ENCODE data around the gene B3GALNT2. TPM values are rescaled to one million over a fixed set of nuclear protein-coding genes. Genes with fewer than 3 reads are reported as not detected.
"Not testable (repeated sequence)": the region's sequence is repeated elsewhere in the genome, so short reads cannot be mapped to it uniquely, and the experiment has no call there.

The B3GALNT2 gene
- 10 to 100 TPM; 14.6 to 15.7 TPM for total RNA-seq

DNA sequence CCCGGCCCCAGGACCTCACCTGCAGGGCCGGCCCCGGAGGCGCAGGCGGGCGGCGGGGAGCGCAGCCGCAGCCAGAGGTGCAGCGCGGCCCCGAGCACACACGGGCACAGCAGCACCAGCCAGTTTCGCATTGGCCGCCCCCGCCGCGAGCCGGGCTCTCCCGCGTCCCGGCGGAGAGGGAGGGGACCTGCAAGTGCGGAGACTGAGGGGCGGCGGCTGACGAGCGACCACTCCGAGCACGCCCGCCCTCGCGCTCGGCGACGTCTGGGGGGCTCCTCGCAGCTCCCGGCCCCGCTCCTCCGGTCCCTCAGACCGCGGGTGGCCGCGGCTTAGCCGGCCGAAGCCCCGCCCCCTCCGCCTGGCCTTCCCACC is at the start of gene B3GALNT2:
Gene B3GALNT2 (minus strand): TSS at position 331 of the 372 bp plus-strand sequence. CDS start 200 bp downstream, at position 131.
- Mint-ChIP-seq H3K9me3 (no peaks in the 10 kb centered on the region), H3K36me3 (peaks cover 3% of the 10 kb centered on the region), H3K4me3 (peak within 1 kb of the TSS; percentile 95), H3K4me1 (peaks cover 26% of the 10 kb centered on the region), H3K27ac (peak within 1 kb of the TSS; percentile 98), H3K27me3 (peaks cover 4% of the 10 kb centered on the region)
- DNase-seq: no peak

DNA sequence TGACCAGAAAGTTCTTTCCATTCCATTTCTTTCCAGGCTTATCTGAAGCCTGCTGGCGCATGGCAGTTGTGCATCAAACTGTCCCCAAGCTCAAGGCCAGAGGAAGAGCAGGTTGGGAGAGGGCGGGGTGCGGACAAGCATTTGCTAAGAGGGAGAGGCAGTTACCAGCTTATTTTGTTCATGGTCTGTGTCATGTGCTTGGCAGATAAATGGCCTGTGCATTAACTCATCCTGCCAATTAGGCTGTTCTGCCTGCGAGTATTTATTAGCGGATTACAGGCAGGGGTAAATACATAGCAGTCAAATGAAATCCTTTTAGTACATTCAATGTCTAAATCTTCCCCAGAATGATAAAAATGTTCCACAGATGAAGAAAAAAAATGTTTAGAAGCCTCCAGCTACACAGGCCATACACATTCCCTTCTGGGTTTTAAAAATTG is 48.9 kb upstream of the B3GALNT2 start:
- Mint-ChIP-seq H3K4me3 (no peak overlapping the region), H3K27ac (no peak overlapping the region), H3K36me3 (no peaks in the 10 kb centered on the region), H3K27me3 (no peaks in the 10 kb centered on the region), H3K4me1 (no peaks in the 10 kb centered on the region), H3K9me3 (no peaks in the 10 kb centered on the region)
- no peak for DNase-seq

DNA sequence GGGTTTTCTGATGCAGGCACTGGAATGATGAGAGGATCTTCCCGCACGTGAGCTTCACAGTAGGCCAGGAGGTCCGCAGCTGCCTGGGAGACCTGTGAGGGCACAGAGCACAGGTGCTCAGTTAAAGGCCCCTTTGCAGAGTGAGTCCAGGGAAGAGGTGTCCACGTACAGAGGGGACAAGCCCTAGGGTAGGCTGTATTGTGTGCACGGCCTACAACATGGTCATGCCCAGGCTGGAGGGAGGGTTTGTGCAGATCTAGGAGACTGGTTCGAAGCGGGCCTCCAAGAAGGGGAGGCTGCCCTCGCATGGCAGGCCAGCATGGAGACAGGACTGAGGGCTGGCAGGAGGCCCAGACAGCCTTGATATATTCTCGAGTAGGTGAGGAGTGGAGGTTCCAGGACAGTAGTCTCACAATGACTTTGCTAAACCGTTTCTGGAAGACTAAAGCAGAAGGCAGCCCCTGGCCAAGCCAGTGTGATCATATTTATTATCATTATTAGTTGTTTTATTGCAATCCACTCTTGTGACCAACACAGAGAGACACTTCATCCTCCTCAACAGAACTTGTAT is 48.0 kb upstream of the B3GALNT2 start:
- Mint-ChIP-seq H3K4me1 (no peaks in the 10 kb centered on the region), H3K27ac (no peak overlapping the region), H3K4me3 (no peak overlapping the region), H3K9me3 (no peaks in the 10 kb centered on the region), H3K27me3 (no peaks in the 10 kb centered on the region), H3K36me3 (no peaks in the 10 kb centered on the region)
- DNase-seq: no peak

DNA sequence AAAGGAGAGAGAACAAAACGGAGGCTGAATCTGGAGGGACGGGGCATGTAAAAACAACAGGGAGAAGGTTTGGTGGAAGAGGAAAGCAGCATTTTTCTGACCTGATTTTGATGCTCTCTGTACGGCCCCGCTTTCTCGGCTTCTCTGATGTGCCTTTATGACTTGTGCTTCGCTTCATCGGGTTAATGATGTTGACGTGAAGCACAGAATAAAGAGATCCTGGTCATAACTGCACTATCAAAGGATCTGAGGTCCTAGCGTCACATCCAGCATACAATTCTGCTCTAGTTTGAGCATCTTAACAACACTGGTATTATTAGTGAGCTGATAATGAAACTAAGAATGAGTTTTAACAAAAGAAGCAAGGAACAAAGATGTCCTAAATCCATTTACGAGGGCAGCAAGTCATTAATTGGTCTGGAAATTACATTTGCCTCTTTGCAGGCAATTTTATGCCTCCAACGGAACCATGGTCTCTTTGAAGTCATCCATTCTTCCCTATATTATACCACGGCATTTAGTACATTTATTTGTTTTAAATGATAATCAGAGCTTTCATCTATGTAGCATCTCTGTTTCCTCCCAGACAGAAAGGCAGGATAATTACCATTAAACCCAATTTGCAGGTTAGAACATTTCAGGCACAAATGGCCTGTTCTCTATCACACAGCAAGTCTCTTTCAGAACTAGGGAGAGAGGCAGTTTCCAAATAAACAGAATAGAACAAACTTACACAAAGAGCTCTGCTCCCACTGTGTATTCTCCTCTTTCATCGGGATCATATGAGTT is 45.3 kb upstream of the B3GALNT2 start:
- H3K27me3 Mint-ChIP-seq: no peaks in the 10 kb centered on the region
- DNase-seq: no peak
- H3K36me3 Mint-ChIP-seq: no peaks in the 10 kb centered on the region
- H3K4me1 Mint-ChIP-seq: no peaks in the 10 kb centered on the region
- H3K9me3 Mint-ChIP-seq: no peaks in the 10 kb centered on the region
- H3K4me3 Mint-ChIP-seq: no peak overlapping the region
- no peak overlapping the region for H3K27ac Mint-ChIP-seq

DNA sequence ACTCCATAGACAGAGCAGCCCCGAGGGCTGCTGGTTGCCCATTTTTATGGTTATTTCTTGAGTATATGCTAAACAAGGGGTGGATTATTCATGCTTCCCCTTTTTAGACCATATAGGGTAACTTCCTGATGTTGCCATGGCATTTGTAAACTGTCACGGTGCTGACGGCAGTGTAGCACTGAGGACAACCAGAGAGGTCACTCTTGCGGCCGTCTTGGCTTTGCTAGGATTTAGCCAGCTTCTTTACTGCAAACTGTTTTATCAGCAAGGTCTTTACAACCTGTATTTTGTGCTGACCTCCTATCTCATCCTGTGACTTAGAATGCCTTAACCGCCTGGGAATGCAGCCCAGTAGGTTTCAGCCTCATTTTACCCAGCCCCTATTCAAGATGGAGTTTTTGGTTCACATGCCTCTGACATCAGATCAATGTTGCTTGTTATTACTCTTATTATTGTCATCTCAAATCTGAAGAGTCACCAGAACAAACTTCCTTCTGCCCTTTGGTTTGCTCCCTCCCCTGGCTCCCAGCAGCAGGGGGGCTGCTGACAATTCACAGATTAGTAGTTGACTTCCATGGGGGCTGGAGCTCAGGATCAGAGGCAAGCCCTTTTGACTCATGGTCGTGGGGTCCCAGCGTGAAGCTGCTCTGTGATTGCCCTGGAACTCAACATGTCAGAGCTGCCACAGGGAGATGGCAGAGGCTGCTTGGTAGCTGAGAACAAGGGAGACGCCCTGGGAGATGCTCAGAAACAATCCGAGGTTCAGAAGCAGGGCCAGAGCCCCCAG is 42.3 kb upstream of the B3GALNT2 start:
- H3K27ac Mint-ChIP-seq, H3K9me3 Mint-ChIP-seq, DNase-seq, H3K27me3 Mint-ChIP-seq, H3K4me3 Mint-ChIP-seq, H3K4me1 Mint-ChIP-seq, H3K36me3 Mint-ChIP-seq: not testable (repeated sequence)

DNA sequence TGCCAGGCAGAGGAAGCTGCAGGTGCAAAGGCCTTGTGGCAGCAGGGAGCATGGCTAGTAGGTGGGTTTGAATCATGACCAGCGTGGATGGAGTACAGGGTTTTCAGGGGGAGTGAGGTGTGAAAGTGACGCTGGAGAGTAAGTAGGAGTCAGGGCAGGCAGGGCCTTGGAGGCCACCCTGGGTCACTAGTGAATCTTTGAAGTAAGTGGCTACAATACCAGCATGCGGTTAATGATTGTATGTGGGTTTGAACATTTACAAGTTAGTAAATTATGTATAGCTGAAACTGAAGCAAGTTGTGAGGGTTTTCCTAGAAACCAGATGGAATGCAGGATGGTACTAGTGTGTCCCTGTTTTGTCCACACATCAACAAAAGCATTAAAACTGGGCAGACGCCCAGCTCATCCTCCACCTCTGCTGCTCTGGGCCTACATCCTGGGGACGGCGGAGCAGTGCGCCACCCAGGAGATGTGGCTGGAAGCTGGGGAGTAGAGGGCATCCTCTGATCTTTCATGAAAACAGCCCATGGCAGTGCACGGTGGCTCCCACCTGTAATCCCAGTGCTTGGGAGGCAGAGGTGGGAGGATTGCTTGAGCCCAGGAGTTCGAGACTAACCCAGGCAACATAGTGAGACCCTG is 41.2 kb upstream of the B3GALNT2 start:
- H3K36me3 Mint-ChIP-seq: no peaks in the 10 kb centered on the region
- no peak overlapping the region for H3K4me3 Mint-ChIP-seq
- DNase-seq: no peak
- no peak overlapping the region for H3K27ac Mint-ChIP-seq
- no peaks in the 10 kb centered on the region for H3K4me1 Mint-ChIP-seq
- H3K9me3 Mint-ChIP-seq: no peaks in the 10 kb centered on the region
- no peaks in the 10 kb centered on the region for H3K27me3 Mint-ChIP-seq

DNA sequence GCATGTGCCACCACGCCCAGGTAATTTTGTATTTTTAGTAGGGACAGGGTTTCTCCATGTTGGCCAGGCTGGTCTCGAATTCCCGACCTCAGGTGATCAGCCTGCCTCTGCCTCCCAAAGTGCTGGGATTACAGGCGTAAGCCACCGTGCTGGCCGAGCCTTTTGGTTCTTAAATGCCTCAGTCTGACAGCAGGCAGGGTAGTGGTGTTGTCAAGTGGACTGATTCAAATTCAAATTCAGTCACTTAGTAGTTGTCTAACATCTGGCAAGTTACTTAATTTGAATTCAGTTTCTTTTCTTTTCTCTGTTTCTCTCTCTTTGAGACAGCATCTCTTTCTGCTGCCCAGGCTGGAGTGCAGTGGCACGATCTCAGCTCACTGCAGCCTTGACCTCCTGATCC is 38.6 kb upstream of the B3GALNT2 start:
- not testable (repeated sequence) for DNase-seq, H3K9me3 Mint-ChIP-seq, H3K4me1 Mint-ChIP-seq, H3K27me3 Mint-ChIP-seq, H3K4me3 Mint-ChIP-seq, H3K27ac Mint-ChIP-seq, H3K36me3 Mint-ChIP-seq

DNA sequence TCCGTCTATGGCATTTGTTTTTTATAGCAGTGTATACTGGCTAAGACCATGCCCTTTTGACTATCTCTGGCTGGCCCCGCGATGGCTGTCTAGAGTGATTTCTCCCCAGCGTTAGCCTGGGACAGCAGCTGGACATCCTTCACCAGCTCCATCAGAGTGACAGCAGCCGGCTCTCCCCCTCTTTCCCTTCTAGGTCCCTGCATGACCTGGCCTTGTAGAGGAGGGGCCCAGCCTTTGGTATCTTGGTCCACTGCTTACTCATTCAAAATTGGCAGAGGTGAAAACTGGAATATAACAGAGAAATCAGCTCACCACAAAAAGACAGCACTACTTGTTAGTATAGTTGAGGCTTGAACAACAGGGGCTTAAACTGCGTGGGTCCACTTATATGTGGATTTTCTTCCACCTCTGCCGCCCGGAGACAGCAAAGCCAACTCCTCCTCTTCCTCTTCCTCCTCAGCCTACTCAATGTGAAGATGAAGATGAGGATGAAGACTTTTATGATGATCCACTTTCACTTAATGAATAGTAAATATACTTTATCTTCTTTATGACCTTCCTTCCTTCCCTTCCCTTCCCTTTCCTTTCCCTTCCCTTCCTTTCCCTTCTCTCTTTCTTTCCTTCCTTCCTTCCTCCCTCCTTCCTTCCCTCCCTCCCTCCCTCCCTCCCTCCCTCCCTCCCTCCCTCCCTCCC is 29.4 kb upstream of the B3GALNT2 start:
- H3K4me3 Mint-ChIP-seq: no peak overlapping the region
- no peaks in the 10 kb centered on the region for H3K9me3 Mint-ChIP-seq
- H3K4me1 Mint-ChIP-seq: peaks cover 3% of the 10 kb centered on the region
- H3K36me3 Mint-ChIP-seq: no peaks in the 10 kb centered on the region
- no peak overlapping the region for H3K27ac Mint-ChIP-seq
- DNase-seq: no peak
- peaks cover 10% of the 10 kb centered on the region for H3K27me3 Mint-ChIP-seq

DNA sequence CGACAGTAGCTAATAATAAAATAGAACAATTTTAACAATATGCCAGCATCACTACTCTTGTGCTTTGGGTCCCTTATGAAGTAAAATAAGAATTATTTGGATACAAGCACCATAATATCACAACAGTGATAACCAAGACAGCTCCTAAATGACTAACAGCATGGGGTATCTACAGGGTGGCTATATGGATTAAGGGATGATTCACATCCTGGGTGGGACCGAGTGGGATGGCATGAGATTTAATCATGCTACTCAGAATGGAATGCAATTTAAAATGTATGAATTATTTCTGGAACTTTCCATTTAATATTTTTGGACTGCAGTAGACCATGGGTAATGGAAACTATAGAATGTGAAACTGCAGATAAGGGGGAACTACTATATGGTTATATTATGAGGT is 28.1 kb upstream of the B3GALNT2 start:
- Mint-ChIP-seq H3K4me1 (peaks cover 3% of the 10 kb centered on the region), H3K27ac (no peak overlapping the region), H3K4me3 (no peak overlapping the region), H3K9me3 (no peaks in the 10 kb centered on the region), H3K27me3 (peaks cover 10% of the 10 kb centered on the region), H3K36me3 (no peaks in the 10 kb centered on the region)
- DNase-seq: no peak

DNA sequence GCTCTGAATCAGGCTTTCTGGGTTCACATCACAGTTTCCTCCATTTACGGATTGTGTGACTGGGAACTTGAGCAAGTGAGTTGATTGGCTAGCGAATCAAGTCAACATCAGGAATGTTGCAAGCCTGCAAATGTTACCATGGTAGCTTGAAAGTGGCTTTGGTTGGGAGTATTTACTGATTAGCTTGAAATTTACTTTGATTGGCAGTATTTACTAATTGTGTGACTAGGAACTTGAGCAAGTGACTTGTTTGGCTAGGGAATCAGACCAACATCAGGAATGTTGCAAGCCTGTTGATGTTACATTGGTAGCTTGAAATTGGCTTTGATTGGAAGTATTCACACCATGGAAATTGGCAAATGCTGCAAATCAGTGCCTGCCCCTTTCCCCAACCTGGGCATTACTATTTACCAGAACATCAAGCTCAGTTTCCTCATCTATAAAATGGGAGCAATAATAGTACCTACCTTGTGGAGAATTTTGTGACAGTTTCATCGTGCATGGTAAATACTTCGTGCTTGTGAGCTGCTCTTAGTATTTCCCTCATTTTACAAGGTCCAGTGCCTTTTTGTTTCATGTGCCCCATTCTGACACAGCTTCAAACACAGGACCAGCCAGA is 23.1 kb upstream of the B3GALNT2 start:
- H3K27ac Mint-ChIP-seq: no peak overlapping the region
- peaks cover 2% of the 10 kb centered on the region for H3K4me1 Mint-ChIP-seq

DNA sequence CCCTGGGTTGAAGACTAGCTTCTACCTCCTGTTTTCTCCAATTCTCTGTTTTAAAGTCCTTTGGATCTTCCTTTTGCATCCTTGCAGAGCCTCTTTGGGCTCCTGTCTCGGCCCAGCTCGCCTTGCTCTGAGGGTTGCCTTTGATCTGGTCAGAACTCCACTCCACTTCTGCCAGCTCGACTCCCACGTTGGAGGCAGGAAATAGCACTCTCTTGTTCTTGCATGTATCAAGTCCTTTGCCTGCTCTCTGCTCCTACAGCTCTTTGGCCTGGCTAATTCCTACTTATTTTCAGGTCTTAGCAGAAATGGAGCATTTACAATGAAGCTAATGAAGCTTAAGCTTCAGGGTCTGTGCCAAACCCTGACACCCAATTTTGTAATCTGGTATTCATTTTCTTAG is 21.1 kb upstream of the B3GALNT2 start:
- no peaks in the 10 kb centered on the region for H3K9me3 Mint-ChIP-seq
- H3K27ac Mint-ChIP-seq: no peak overlapping the region
- no peaks in the 10 kb centered on the region for H3K36me3 Mint-ChIP-seq
- no peak overlapping the region for H3K4me3 Mint-ChIP-seq
- H3K27me3 Mint-ChIP-seq: no peaks in the 10 kb centered on the region
- DNase-seq: no peak
- H3K4me1 Mint-ChIP-seq: peaks cover 2% of the 10 kb centered on the region

More for the DNA sequence above, 23.1 kb upstream of the B3GALNT2 start:
- DNase-seq: no peak
- Mint-ChIP-seq H3K27me3 (peaks cover 4% of the 10 kb centered on the region), H3K4me3 (no peak overlapping the region), H3K36me3 (no peaks in the 10 kb centered on the region), H3K9me3 (no peaks in the 10 kb centered on the region)

DNA sequence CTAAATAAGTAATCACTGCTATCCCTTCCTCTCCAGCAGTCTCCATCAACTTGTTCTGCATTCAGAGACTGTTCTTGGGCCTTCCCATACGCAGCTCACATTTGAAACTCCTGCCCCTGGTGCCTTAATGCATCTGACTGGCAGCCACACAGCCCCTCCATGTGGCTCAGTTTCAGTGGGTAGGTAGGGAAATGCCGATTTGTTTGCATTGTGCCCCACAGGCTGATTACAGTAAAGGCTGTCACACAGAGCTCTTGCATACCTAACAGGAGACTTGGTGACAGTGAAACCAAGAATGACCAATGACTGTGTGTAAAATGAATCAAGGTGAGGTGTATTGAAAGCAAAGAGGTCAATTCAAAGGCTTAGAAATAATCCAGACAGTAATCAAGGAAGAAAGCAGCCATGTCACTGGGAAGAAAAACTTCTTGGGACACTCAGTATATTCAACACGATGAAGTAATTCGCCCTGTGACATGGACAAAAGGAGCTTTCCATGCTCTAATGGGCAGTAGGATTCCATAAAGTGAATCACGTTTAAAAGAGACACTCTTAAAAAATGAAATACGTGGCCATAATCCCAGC is 12.7 kb upstream of the B3GALNT2 start:
- Mint-ChIP-seq H3K27ac (no peak overlapping the region), H3K36me3 (no peaks in the 10 kb centered on the region), H3K27me3 (no peaks in the 10 kb centered on the region), H3K4me1 (peaks cover 4% of the 10 kb centered on the region), H3K4me3 (no peak overlapping the region), H3K9me3 (no peaks in the 10 kb centered on the region)
- DNase-seq: no peak

DNA sequence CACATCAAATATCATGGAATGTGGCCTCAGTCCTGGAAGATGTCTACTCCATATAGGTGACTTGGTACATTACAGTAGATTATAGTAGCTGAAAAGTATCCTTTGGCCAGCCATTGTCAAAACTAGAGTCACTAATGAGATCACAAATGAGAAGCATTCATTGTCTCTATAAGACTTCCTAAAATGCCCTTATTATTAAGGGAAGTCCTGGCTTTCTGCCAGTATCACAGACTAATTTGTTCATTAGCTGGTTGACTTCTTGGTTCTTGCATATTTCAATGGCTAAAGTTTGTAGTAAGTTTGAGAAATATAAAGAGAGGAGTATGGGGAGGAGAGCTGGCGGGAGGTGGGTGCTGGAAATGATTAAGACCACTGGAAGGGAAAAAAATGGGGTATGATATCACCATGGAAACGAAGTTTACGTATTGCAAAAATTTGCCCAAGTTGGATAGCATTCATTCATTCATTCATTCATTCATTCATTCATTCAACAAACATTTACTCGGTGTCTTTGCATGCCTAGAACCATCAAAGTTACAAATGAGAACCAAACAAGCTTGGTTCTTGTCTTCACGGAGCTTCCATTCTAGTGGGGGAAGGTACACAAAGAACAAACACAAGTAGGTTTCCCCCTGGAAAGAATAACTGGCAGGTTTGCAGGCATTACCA is 11.7 kb upstream of the B3GALNT2 start:
- Mint-ChIP-seq H3K4me3 (no peak overlapping the region), H3K27me3 (peaks cover 6% of the 10 kb centered on the region), H3K4me1 (peaks cover 4% of the 10 kb centered on the region), H3K27ac (no peak overlapping the region), H3K36me3 (no peaks in the 10 kb centered on the region), H3K9me3 (no peaks in the 10 kb centered on the region)
- DNase-seq: no peak

All from activated naive CD8-positive, alpha-beta T cell treated with anti-CD3 and anti-CD28 coated beads for 36 hours (primary cell).